H7 (cell line): ENCODE results near the gene TNKS2. TPM values are rescaled to one million over a fixed set of nuclear protein-coding genes. Genes with fewer than 3 reads are reported as not detected.
A peak's percentile ranks its signal among the peaks of the same experiment; 100 is the strongest.

Source experiments
- DNase-seq: peaks from one replicate; pipeline ENCODE4 v3.0.0; 2012
- H3K27me3 ChIP-seq: 2 replicates; pipeline ENCODE4 v1.6.0; 2011; ENCODE audit warnings: mild to moderate bottlenecking, low read length; ENCODE audit not compliant: control insufficient read depth, insufficient read depth
- H3K36me3 ChIP-seq: replicated peaks from 2 replicates; pipeline ENCODE4 v1.5.1; 2011; ENCODE audit warnings: low read length; ENCODE audit not compliant: control insufficient read depth, insufficient read depth
- H3K4me3 ChIP-seq: 2 replicates; pipeline ENCODE4 v1.5.1; 2011; ENCODE audit warnings: low read depth, mild to moderate bottlenecking, control low read depth, low read length, moderate library complexity; ENCODE audit not compliant: insufficient read depth
- total RNA-seq: library from RNA; depleted of rRNA; stranded (reverse); fragments of >200 nt; shearing (Covaris generic); gene quantifications from 2 replicates; pipeline ENCODE4 v1.2.3, GENCODE V29; 2014

The TNKS2 gene
- total RNA-seq, 1 experiment from 2014 or later: 27.4 TPM

- Histone ChIP-seq H3K4me3 (no peak overlapping the region), H3K36me3 (no peaks in the 10 kb centered on the region), H3K27me3 (no peaks in the 10 kb centered on the region)
- DNase-seq: no peak
Measured at GRCh38 chr10:91778485-91778884, 19.7 kb upstream of the TNKS2 start.

- no peak overlapping the region for H3K4me3 ChIP-seq
- no peak for DNase-seq
Measured at GRCh38 chr10:91779011-91779605, 19.1 kb upstream of the TNKS2 start.

GRCh38 chr10:91782539-91782938 is 15.7 kb upstream of the TNKS2 start:
- H3K36me3 ChIP-seq: no peaks in the 10 kb centered on the region
- H3K27me3 ChIP-seq: no peaks in the 10 kb centered on the region
- no peak overlapping the region for H3K4me3 ChIP-seq
- DNase-seq: no peak

More at GRCh38 chr10:91779011-91779605, 19.1 kb upstream of the TNKS2 start:
- Histone ChIP-seq H3K36me3 (no peaks in the 10 kb centered on the region), H3K27me3 (no peaks in the 10 kb centered on the region)

- no peak for DNase-seq
- H3K36me3 ChIP-seq: no peaks in the 10 kb centered on the region
- no peaks in the 10 kb centered on the region for H3K27me3 ChIP-seq
- H3K4me3 ChIP-seq: no peak overlapping the region
Measured at GRCh38 chr10:91785830-91786229, 12.4 kb upstream of the TNKS2 start.

- no peaks in the 10 kb centered on the region for H3K36me3 ChIP-seq
- no peaks in the 10 kb centered on the region for H3K27me3 ChIP-seq
- H3K4me3 ChIP-seq: no peak overlapping the region
- DNase-seq: no peak
Measured at GRCh38 chr10:91787258-91787657, 11.0 kb upstream of the TNKS2 start.

GRCh38 chr10:91787810-91788209 is 10.4 kb upstream of the TNKS2 start:
- no peaks in the 10 kb centered on the region for H3K36me3 ChIP-seq
- no peak overlapping the region for H3K4me3 ChIP-seq
- no peaks in the 10 kb centered on the region for H3K27me3 ChIP-seq
- no peak for DNase-seq

GRCh38 chr10:91788527-91788926 is 9.7 kb upstream of the TNKS2 start:
- no peaks in the 10 kb centered on the region for H3K27me3 ChIP-seq
- no peaks in the 10 kb centered on the region for H3K36me3 ChIP-seq
- no peak overlapping the region for H3K4me3 ChIP-seq
- no peak for DNase-seq

- peak; percentile 52 for DNase-seq
- H3K4me3 ChIP-seq: no peak overlapping the region
- H3K27me3 ChIP-seq: no peaks in the 10 kb centered on the region
- no peaks in the 10 kb centered on the region for H3K36me3 ChIP-seq
Measured at GRCh38 chr10:91796331-91797047, 1.7 kb upstream of the TNKS2 start.

- Histone ChIP-seq H3K27me3 (no peaks in the 10 kb centered on the region), H3K4me3 (peak overlapping the region; percentile 97), H3K36me3 (no peaks in the 10 kb centered on the region)
- DNase-seq: no peak
Measured at GRCh38 chr10:91797048-91797690, 1.1 kb upstream of the TNKS2 start.

GRCh38 chr10:91798649-91799611 is 704 bp downstream of the TNKS2 start:
- Histone ChIP-seq H3K36me3 (no peaks in the 10 kb centered on the region; the same call in none of the 2 replicates), H3K27me3 (no peaks in the 10 kb centered on the region), H3K4me3 (peak overlapping the region; percentile 97)
- peak; percentile 69 for DNase-seq

- Histone ChIP-seq H3K4me3 (peak overlapping the region; percentile 97), H3K36me3 (no peaks in the 10 kb centered on the region; the same call in none of the 2 replicates), H3K27me3 (no peaks in the 10 kb centered on the region)
- DNase-seq: no peak
Measured at GRCh38 chr10:91799612-91799975, 1.4 kb downstream of the TNKS2 start.

- no peak for DNase-seq
Measured at GRCh38 chr10:91800182-91800581, 2.0 kb downstream of the TNKS2 start.

GRCh38 chr10:91800756-91801155 is 2.5 kb downstream of the TNKS2 start:
- no peak for DNase-seq
- H3K36me3 ChIP-seq: peaks cover 2% of the 10 kb centered on the region
- no peak overlapping the region for H3K4me3 ChIP-seq
- no peaks in the 10 kb centered on the region for H3K27me3 ChIP-seq

More at GRCh38 chr10:91800182-91800581, 2.0 kb downstream of the TNKS2 start:
- Histone ChIP-seq H3K4me3 (no peak overlapping the region; the same call in 1 of the 2 replicates), H3K27me3 (no peaks in the 10 kb centered on the region), H3K36me3 (no peaks in the 10 kb centered on the region; the same call in none of the 2 replicates)
